ENCODE data around the gene NRAP. TPM values are rescaled to one million over a fixed set of nuclear protein-coding genes. Genes with fewer than 3 reads are reported as not detected.

Gene NRAP
- total RNA-seq, 1 experiment from 2014 or later, result 0.13 TPM

DNA sequence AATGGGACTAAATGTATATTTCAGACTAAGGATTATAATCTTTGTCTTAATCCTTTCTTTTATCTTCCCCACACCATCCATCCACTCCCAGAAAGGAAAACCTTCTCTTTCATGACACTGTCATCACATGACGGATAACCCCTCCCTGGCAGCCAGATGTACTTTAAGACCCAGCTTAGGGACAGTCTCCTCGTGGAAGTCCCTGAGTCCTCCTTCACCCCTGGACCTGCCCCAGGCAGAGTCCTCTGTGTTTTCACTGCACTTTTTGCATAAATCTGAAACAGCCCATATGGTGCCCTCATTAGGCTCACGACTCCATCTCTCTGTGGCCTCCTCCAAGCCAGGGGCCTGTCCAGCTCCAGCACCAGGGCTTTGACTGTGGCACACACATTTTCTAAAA is 16.0 kb downstream of the NRAP start:
- DNase-seq (ENCODE audit: low read depth, low spot score), result no peak
- in situ Hi-C loops (cut with HindIII; ENCODE audit: low pct_unique_long_range_greater_than_20kb, low sequenced_read_pairs), result no loop called here

DNA sequence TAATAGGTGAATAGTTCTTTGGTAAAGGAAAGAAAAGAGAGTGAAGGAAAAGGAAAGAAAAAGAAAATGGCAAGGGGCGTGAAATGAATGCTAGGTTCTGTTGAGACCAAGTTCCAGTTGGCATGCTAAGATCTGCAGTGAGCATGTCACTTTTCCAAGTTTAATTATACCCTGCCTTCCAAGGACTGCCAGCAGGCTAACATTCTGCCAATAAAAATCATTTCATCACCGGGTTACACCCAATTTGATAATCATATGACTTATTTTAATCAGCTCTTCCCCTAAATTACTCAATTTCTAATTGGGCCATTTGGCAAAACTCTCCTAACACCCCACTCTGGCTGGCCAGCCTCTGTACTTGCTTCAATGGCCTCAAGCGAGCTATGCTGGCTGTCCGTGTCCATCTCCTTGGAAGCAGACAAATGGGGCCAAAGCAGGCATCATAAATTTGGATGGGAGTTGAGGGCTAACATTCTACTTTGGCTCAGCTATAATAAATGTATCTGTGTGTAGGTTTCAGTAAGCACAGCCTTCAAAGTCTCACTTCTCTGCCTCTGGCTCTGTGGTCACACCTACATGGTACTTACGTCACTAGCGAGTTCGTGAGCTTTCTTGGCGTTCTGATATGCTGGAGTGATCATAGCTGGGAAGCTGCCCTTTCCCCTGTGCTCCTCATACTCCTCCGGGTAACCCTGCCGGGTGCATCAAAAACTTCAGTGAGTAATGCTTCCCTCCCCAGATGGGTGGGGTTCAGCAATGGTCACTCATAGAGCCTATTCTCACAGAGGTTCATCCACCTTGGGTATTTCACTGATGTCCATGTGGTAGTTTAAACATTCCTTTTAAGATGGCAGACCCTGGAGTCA is 17.3 kb downstream of the NRAP start:
- in situ Hi-C loops (cut with HindIII; ENCODE audit: low pct_unique_long_range_greater_than_20kb, low sequenced_read_pairs), result no loop called here
- DNase-seq (ENCODE audit: low read depth, low spot score), result no peak

DNA sequence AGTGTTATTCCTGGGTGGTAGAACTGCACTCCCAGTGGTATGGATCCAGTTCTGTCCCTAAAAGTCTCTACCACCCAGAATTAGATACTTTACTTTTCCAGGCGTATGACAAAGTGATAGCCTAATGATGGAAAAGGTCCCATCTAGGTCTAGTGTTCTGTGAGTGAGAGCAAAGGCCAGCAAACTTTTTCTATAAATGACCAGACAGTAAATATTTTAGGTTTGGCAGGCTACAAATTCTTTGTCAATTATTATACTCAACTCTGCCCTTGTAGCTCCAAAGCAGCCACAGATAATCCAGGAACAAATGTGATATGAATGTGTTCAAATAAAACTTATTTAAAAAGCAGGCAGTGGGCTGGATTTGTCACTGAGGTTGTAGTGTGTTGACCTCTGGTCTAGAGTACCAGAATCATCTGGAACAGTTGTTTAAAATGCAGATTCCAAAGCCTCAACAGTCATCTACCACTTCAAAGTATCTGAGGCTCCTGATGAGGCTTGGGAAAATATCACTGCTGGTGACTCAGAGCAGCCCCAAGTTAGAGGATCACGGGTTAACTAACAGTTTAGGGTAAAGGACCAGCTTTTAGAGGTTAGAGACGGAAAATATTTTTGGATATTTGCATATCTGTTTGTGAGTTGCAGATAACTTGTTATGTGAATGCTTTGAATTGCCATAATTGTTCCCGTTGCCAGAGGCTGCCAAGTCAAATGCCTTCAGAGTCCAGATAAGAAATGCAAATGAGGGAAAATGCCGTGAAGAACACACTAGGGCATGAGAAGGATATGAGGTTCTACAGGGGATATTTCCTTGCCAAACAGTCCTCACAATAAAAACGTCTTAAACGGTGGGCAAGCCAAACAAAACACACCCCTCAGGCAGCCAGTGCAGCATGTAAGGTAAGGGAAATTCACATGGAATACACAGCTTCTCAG is 19.4 kb downstream of the NRAP start:
- in situ Hi-C loops (cut with HindIII; ENCODE audit: low pct_unique_long_range_greater_than_20kb, low sequenced_read_pairs), result no loop called here
- peak; percentile 20 for DNase-seq (ENCODE audit: low read depth, low spot score)

DNA sequence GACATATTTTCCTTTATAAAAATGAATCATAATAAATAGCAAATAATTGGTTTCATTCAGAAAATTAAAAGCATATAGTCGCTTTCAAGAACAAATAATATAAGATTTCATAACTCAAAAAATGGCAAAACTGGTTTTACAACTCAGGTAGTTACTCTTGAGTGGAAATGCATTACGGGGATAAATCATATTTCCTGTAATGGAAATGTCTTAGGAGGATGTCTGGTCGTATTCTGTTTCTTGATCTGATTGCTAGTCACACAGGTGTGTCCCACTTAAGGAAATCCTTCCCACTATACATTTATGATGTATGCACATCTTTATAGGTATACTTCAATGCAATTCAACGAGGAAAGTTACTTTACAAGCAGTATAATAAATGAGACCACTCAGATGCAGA is 20.7 kb downstream of the NRAP start:
- in situ Hi-C loops (cut with HindIII; ENCODE audit: low pct_unique_long_range_greater_than_20kb, low sequenced_read_pairs), result no loop called here
- DNase-seq (ENCODE audit: low read depth, low spot score), result no peak

DNA sequence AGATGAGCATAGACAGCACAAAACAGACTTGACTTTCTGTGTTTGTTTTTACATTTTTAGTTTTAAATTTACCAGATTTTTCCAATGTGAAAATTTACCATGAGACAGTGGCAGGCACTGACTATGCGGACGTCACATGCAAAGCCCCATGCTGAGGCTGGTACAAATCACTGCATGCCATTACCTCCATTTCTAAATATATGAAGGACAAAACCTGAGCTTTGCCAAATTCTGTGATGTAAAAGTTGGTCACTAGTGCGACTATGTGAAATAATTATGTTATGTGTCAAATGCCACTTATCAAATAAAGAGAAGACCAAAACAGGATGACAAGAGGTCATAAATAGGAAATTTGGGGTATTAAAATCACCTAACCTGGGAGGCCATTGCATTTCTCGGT is 22.1 kb downstream of the NRAP start:
- in situ Hi-C loops (cut with HindIII; ENCODE audit: low pct_unique_long_range_greater_than_20kb, low sequenced_read_pairs), result no loop called here
- no peak for DNase-seq (ENCODE audit: low read depth, low spot score)

DNA sequence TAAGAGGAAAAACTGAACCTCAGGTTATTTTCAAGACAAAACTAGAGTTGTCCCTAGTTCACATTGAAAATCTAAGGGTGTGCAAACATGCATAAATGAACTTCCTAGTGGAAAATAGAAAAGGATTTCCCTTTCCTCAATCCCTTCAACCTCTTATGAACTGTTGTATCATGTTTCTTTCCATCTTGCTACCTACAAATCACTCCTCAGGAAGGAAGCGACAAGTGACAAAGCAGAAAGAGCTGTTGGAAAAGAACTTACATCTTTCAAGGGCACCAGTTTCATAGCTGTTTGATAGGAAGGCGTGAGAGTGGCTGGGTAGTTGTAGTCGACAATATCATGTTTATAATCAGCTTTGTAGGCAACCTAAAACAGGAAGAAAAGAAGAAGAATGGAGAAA is 23.9 kb downstream of the NRAP start:
- DNase-seq (ENCODE audit: low read depth, low spot score), result no peak
- in situ Hi-C loops (cut with HindIII; ENCODE audit: low pct_unique_long_range_greater_than_20kb, low sequenced_read_pairs), result no loop called here

DNA sequence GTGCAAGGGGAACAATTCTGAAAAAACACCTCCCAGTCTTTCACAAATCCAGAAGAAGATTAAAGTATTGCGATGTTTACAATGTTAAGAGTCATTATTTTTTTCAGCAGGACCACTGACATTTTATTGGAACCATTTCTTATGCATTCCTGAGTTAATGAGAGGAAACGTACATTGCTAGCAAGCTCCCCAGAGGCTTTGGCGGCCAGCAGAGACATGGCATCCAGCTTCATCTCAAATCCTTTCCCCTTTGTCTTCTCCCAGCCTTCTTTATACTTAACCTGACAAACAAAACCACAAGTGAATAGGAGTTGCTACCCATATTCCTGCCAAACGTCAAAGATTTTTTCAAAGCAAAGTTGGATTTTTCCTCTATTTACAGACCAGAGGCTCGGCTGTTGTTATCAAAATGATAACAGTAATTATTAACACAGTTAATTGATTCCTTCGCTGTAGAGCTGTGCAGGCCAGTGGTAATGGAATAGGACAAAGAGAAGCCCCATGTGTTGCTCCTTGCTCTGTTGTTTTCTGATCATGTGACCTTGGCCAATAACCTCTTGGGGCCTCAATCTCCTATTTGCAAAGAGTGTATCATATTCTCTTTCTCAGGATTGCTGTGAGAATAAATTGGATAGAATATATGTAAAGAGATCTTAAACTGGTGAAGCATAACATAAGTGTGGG is 32.0 kb downstream of the NRAP start:
- in situ Hi-C loops (cut with HindIII; ENCODE audit: low pct_unique_long_range_greater_than_20kb, low sequenced_read_pairs), result no loop called here
- DNase-seq (ENCODE audit: low read depth, low spot score), result no peak

DNA sequence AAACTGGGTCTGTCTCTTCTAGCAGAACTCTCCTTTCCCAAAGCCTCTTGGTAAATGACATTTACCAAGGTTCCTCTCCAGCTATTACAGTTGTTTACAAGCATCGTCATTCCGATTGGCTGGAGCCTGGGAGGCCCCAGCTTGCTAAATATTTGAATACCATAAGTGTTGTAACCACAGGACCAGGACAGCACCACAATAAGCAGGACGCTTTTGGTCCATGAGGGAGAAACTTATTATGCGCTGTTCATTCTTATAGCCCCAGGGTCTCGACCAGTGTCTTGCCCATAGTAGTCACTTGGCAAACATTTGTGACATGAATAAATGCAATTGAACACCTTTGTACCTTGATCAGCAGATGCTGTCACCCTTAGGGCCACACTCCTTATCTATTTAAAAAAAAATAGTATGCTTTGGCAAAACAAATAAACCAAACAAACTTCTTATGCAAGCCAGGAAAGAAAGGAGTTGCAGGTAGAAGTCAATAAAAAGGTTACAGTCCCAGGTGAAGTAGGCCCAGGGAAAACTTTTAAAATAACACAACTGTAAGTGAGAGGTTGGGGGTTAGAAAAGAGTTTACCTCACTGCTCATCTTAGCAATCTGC is 32.8 kb downstream of the NRAP start:
- in situ Hi-C loops (cut with HindIII; ENCODE audit: low pct_unique_long_range_greater_than_20kb, low sequenced_read_pairs), result no loop called here

DNA sequence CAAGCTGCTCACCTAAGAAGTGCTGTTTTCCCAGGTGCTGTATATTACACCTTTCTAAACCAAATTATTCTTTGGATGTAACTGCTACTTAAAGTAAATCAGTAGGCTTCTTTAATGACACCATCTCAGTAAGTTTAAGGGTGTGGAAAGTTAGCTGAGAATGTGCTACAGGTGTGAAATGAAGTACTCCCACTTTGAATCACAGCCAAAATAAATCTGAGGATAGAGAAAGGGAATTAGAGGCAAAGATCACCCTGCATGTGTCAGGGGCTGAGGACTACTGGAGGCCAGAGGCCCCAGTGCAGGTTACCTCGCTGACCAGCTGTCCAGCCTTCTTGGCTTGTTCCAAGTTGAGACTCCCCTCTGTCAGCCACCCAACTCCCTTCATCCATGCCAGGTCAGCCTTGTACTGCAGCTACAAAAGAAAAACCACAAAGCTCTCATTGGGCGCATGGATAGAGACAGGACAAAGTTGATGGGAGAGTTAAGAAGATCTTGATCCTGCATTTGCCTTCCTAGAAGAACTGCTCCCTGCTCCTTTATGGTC is 35.2 kb downstream of the NRAP start:
- DNase-seq (ENCODE audit: low read depth, low spot score), result no peak
- in situ Hi-C loops (cut with HindIII; ENCODE audit: low pct_unique_long_range_greater_than_20kb, low sequenced_read_pairs), result no loop called here

More for the DNA sequence above, 32.8 kb downstream of the NRAP start:
- no peak for DNase-seq (ENCODE audit: low read depth, low spot score)

DNA sequence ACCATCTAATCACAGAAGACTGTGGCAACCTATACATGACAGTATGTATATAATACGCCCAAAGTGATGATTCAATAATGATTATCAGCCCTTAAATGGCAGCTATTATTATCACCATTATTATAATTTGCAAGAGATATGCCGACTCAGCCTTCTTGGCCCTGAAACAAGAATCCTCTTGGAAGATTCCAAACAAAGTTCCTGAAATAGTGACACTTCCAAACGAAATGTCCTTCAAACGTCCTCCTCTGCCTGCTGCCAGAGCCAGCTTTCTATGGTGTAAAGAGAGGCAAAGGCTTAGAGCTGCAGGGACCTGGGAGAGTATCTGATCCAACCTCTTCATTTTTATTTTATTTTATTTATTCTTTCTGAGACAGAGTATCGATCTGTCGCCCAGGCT is 36.0 kb downstream of the NRAP start:
- in situ Hi-C loops (cut with HindIII; ENCODE audit: low pct_unique_long_range_greater_than_20kb, low sequenced_read_pairs), result no loop called here
- DNase-seq (ENCODE audit: low read depth, low spot score), result no peak

DNA sequence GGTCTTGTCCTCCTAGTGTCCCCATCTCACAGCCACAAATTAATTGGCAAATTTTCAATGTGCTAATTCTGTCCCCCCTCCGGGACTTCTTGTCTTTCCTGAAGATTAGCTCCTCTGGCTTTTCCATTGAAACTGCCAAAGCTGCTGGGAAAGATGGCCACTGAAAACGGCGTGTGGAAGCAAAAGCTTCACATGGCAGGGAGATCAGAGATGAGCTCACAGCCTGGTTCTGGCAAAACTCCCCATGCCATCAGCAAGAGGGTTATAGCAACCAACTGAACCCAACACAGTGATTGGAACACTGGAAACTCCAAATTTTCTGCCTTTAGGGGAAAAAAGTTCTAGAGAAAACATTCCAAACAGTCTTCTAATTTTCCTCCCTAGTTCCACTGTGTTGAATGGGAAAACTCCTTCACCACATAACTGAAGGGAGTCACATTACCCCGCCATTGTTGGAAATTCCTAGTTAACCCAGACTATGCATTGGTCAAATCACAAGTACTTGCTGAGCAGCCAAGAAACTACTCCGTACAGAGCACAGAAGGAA is 37.0 kb downstream of the NRAP start:
- in situ Hi-C loops (cut with HindIII; ENCODE audit: low pct_unique_long_range_greater_than_20kb, low sequenced_read_pairs), result no loop called here
- no peak for DNase-seq (ENCODE audit: low read depth, low spot score)

DNA sequence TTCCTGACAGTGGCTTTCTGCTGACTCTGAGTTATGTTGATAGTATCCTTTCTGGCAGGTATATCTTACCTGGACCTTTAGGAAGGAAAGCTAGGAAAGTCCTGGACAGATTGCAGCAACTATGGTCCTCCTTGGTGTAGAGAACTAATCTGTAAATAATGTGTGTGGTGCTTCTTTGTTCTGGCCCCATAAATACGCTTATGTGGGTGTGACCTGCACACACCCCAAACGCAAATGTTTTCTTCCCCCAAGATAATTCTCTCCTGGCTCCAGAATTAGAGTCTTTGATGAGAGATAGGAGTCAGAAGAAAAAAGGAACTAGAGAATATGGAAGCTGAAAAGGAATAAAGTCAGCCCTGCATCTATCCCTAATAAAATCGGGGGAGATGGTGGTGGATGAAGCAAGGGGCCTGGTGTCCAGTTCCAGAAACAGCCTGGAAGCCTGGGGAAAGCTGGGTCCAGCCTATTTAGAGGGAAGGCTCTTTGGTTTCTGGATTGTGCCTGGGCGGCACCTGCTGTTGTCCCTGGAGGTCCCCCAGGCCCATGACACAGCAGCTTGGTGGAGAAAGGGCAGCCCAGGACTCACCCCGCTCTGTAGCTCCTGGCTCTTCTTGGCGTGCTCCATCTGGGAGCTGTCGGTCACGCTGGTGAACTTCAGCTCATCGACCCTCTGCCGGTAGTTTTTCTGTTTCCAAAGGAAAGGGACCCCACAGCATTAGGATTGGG is 38.2 kb downstream of the NRAP start:
- in situ Hi-C loops (cut with HindIII; ENCODE audit: low pct_unique_long_range_greater_than_20kb, low sequenced_read_pairs), result no loop called here
- DNase-seq (ENCODE audit: low read depth, low spot score), result no peak

DNA sequence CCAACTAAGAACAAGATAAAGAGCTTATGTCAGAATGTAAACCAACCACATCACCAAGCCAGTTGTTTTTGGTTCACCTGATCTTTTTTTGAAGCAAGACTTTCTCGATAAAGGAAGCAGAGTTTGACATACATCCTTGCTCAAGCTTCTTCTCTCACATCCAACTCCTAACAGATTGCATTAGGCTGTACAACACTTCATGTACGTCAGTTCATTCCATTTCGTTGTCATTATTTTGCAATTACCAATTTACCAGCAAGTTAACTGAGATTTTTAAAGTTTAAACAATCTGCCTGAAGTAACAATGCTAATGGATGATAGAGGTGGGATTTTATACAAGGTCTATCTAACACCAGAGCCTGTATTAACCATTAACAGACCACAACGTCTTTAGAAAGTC is 41.0 kb downstream of the NRAP start:
- in situ Hi-C loops (cut with HindIII; ENCODE audit: low pct_unique_long_range_greater_than_20kb, low sequenced_read_pairs), result no loop called here
- DNase-seq (ENCODE audit: low read depth, low spot score), result no peak

DNA sequence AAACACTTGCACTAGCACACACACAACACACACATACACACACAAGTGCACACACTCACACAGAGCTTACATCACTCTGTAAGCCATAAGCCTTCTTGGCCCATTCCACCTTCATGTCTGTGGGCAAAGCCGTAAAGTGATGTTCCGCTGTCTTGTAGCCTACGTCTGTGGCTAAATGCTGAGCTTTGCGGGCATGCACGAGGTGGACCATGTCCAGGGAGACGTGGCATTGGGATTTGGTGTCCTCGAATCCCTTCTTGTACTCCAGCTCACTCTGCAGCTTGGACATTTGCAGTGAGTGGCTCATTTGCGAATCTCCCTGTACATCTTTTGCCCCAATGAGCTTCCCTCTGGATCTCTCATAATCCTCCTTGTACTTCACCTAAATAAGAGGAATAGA is 42.0 kb downstream of the NRAP start:
- no peak for DNase-seq (ENCODE audit: low read depth, low spot score)
- in situ Hi-C loops (cut with HindIII; ENCODE audit: low pct_unique_long_range_greater_than_20kb, low sequenced_read_pairs), result no loop called here

DNA sequence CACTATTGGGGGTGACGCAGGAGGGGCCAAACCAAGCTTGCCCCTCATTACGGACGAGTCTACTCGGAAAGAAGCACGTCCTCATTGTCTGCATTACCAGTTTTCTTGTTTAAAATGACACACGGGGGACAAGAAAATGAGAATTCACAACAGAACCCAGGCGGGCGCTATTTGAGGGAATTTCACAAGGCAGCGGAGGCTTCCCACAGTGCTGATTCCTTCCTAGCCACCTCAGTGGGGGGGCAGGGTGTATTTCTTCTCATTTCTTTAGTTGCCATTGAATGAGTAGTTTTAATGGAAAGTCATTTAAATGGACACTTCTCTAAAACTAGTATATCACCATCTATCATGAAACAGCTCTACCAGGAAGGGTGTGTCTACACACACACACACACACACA is 42.9 kb downstream of the NRAP start:
- no peak for DNase-seq (ENCODE audit: low read depth, low spot score)
- in situ Hi-C loops (cut with HindIII; ENCODE audit: low pct_unique_long_range_greater_than_20kb, low sequenced_read_pairs), result no loop called here

DNA sequence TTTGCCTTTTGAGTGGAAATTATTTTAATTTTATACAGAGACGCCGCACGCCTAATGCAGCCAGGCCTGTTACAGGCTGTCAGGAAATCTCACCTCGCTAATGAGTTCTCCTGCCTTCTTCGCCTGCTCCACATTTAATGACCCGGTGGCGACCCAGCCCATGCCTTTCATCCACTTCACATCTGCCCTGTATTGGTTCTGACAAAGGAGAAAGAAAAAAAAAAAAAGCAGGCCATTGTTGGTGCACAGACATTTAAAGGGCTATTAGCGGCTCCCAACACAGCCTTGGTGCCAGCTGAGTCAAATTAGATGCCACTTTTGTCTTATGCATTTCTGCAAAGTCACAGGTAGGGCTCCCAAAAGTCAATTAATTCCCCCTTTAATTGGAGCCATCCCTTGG is 43.3 kb downstream of the NRAP start:
- in situ Hi-C loops (cut with HindIII; ENCODE audit: low pct_unique_long_range_greater_than_20kb, low sequenced_read_pairs), result no loop called here
- DNase-seq (ENCODE audit: low read depth, low spot score), result no peak

DNA sequence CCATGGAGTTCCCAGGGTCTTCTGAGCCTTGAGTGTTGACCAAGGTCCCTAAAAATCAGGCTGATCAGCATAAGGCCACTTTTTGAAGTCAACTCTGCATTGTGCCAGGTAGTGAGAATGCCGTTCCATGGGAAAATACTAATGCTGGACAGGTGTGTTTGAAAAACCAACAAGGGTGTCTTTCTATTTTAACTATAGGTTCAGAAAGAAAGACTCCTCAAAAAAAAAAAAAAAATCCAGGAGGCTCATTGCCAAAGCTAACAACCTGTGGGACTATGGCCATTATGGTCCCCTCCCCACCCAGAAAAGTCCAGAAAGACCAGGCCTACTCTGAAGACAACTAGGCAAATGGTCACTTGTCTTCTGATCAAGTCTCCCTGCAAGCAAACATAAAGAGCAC is 44.4 kb downstream of the NRAP start:
- in situ Hi-C loops (cut with HindIII; ENCODE audit: low pct_unique_long_range_greater_than_20kb, low sequenced_read_pairs), result no loop called here
- DNase-seq (ENCODE audit: low read depth, low spot score), result no peak

Data from SK-MEL-5 (cell line).